ENCODE measurements around the gene NDFIP1. TPM values are rescaled to one million over a fixed set of nuclear protein-coding genes. Genes with fewer than 3 reads are reported as not detected.
A peak's percentile ranks its signal among the peaks of the same experiment; 100 is the strongest.

Gene NDFIP1
- total and polyA plus RNA-seq, 2 of the 13 experiments (the other 11 are each of a cell fraction or from before 2014, with no cell fraction given) = 12.4 to 15.7 TPM

DNA sequence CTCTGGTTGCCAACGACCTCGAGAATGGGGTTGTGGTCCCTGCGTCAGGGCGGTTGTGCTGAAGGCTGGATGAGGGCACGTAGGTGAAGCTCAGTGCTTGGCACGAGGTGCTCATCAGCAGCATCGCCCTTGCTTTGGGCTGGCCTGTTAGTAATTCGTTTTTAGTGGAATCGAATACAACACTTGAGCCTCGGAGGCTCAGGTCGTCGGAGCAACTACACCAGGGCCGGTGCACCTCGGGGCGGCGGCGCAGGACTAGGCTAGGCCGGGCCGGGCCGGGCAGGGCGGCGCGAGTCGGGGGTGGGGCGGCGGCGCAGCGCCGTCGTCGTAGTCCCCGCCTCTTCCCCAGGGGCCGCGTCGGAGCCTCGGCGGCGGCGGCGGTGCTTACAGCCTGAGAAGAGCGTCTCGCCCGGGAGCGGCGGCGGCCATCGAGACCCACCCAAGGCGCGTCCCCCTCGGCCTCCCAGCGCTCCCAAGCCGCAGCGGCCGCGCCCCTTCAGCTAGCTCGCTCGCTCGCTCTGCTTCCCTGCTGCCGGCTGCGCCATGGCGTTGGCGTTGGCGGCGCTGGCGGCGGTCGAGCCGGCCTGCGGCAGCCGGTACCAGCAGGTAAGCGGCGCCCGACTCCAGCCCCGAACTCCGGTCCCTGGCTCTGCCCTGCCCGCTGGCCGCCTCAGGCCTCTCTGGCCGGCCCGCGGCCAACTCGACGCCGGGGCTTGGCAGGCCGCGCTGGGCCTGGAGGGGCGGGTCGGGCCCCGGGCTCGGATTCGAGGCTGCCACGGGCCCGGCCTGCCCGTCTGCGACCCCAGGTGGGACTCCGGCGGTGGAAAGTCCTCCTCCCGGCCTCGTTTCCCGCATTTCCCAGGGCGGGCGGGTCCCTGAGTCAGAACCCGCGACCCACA is at the start of gene NDFIP1 (continued):
- TF ChIP-seq ARID4A (CRISPR knock-in tag; IDR thresholded peaks at IDR 0.05; ENCODE audit: borderline replicate concordance) (peak; percentile 78; the same call in 1 of the 2 replicates), MYC (CRISPR knock-in tag; IDR thresholded peaks at IDR 0.05; ENCODE audit: borderline replicate concordance) (peak; percentile 30; the same call in 1 of the 2 replicates), ZNF841 (CRISPR knock-in tag; IDR thresholded peaks at IDR 0.05; ENCODE audit: borderline replicate concordance) (0 out of 2 replicates have a peak, but pooled peaks have one; percentile 7), EED (CRISPR knock-in tag; IDR thresholded peaks at IDR 0.05) (peak; percentile 78; the same call in 1 of the 2 replicates), MED1 (CRISPR knock-in tag; IDR thresholded peaks at IDR 0.05) (no peak), ZNF709 (CRISPR knock-in tag; IDR thresholded peaks at IDR 0.05) (0 out of 2 replicates have a peak, but pooled peaks have one; percentile 67), RELA (CRISPR knock-in tag; IDR thresholded peaks at IDR 0.05) (no peak), ARHGAP35 (CRISPR knock-in tag; IDR thresholded peaks at IDR 0.05; ENCODE audit: borderline replicate concordance) (no peak), SKI (IDR thresholded peaks at IDR 0.05; ENCODE audit: partially characterized antibody) (peak; percentile 66), ZNF343 (CRISPR knock-in tag; IDR thresholded peaks at IDR 0.05) (peak; percentile 78; the same call in 1 of the 2 replicates), PAWR (CRISPR knock-in tag; IDR thresholded peaks at IDR 0.05; ENCODE audit: borderline replicate concordance) (no peak), FOXO1 (CRISPR knock-in tag; IDR thresholded peaks at IDR 0.05) (peak; percentile 29; the same call in 1 of the 2 replicates), ZNF460 (CRISPR knock-in tag; IDR thresholded peaks at IDR 0.05; ENCODE audit: borderline replicate concordance) (no peak), ETV5 (CRISPR knock-in tag; IDR thresholded peaks at IDR 0.05; ENCODE audit: borderline replicate concordance) (no peak)
- TF ChIP-seq, protein P1, sequence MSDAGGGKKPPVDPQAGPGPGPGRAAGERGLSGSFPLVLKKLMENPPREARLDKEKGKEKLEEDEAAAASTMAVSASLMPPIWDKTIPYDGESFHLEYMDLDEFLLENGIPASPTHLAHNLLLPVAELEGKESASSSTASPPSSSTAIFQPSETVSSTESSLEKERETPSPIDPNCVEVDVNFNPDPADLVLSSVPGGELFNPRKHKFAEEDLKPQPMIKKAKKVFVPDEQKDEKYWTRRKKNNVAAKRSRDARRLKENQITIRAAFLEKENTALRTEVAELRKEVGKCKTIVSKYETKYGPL (CRISPR knock-in tag; IDR thresholded peaks at IDR 0.05) = no peak
- TF ChIP-seq, protein P2, sequence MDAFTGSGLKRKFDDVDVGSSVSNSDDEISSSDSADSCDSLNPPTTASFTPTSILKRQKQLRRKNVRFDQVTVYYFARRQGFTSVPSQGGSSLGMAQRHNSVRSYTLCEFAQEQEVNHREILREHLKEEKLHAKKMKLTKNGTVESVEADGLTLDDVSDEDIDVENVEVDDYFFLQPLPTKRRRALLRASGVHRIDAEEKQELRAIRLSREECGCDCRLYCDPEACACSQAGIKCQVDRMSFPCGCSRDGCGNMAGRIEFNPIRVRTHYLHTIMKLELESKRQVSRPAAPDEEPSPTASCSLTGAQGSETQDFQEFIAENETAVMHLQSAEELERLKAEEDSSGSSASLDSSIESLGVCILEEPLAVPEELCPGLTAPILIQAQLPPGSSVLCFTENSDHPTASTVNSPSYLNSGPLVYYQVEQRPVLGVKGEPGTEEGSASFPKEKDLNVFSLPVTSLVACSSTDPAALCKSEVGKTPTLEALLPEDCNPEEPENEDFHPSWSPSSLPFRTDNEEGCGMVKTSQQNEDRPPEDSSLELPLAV (CRISPR knock-in tag; conservative IDR thresholded peaks at IDR 0.05; ENCODE audit: low read depth) = no peak
- TF ChIP-seq, protein P3, sequence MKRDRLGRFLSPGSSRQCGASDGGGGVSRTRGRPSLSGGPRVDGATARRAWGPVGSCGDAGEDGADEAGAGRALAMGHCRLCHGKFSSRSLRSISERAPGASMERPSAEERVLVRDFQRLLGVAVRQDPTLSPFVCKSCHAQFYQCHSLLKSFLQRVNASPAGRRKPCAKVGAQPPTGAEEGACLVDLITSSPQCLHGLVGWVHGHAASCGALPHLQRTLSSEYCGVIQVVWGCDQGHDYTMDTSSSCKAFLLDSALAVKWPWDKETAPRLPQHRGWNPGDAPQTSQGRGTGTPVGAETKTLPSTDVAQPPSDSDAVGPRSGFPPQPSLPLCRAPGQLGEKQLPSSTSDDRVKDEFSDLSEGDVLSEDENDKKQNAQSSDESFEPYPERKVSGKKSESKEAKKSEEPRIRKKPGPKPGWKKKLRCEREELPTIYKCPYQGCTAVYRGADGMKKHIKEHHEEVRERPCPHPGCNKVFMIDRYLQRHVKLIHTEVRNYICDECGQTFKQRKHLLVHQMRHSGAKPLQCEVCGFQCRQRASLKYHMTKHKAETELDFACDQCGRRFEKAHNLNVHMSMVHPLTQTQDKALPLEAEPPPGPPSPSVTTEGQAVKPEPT (CRISPR knock-in tag; IDR thresholded peaks at IDR 0.05; ENCODE audit: low read depth) = no peak; the same call in 1 of the 2 replicates
- TF ChIP-seq, protein P4, sequence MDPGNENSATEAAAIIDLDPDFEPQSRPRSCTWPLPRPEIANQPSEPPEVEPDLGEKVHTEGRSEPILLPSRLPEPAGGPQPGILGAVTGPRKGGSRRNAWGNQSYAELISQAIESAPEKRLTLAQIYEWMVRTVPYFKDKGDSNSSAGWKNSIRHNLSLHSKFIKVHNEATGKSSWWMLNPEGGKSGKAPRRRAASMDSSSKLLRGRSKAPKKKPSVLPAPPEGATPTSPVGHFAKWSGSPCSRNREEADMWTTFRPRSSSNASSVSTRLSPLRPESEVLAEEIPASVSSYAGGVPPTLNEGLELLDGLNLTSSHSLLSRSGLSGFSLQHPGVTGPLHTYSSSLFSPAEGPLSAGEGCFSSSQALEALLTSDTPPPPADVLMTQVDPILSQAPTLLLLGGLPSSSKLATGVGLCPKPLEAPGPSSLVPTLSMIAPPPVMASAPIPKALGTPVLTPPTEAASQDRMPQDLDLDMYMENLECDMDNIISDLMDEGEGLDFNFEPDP (CRISPR knock-in tag; conservative IDR thresholded peaks at IDR 0.05) = 0 out of 2 replicates have a peak, but pooled peaks have one; percentile 33
